WTC11 (cell line): ENCODE measurements around the gene TRIM62. TPM values are rescaled to one million over a fixed set of nuclear protein-coding genes. Genes with fewer than 3 reads are reported as not detected.

Experiments used
- ATAC-seq: fragments of 200-7000 bp; cut with Tn5 transposase; 2 replicates; pipeline ENCODE4 v1.10.0; 2021; ENCODE audit warnings: mild to moderate bottlenecking, moderate library complexity
- CTCF ChIA-PET: fragments of 300-600 bp; sonication (Branson Sonifier 250); formaldehyde crosslinking; loops from one replicate; lab custom pipeline; 2021; ENCODE audit warnings: antibody characterized with exemption; lab: Charles Lee
- POLR2A ChIA-PET: fragments of 350-600 bp; sonication (Branson Sonifier 250); formaldehyde crosslinking; loops from one replicate; lab custom pipeline; 2021; ENCODE audit warnings: antibody characterized with exemption; lab: Charles Lee
- DNase-seq: peaks from one replicate; pipeline ENCODE4 v3.0.0; 2021; ENCODE audit warnings: low spot score
- H3K27ac Mint-ChIP-seq: 2 replicates; pipeline ENCODE4 v1.8.0; 2021; ENCODE audit warnings: mixed read lengths
- H3K27me3 Mint-ChIP-seq: 2 replicates; pipeline ENCODE4 v1.8.0; 2021; ENCODE audit warnings: low read depth, mild to moderate bottlenecking, moderate library complexity, mixed read lengths
- H3K36me3 Mint-ChIP-seq: 2 replicates; pipeline ENCODE4 v1.8.0; 2021; ENCODE audit warnings: mixed read lengths
- H3K4me1 Mint-ChIP-seq: 2 replicates; pipeline ENCODE4 v1.8.0; 2022; ENCODE audit warnings: mixed read lengths
- H3K4me3 Mint-ChIP-seq: 2 replicates; pipeline ENCODE4 v1.8.0; 2021; ENCODE audit warnings: mild to moderate bottlenecking, moderate library complexity, mixed read lengths
- H3K9me3 Mint-ChIP-seq: 2 replicates; pipeline ENCODE4 v1.8.0; 2021; ENCODE audit warnings: mixed read lengths
- ATF2 ChIP-seq: sonication (generic); formaldehyde crosslinking; IDR thresholded peaks from 2 replicates; pipeline ENCODE4 v1.8.1; 2022; ENCODE audit warnings: low read depth, missing genetic modification reagents, borderline replicate concordance
- CREB1 ChIP-seq: sonication (generic); formaldehyde crosslinking; IDR thresholded peaks from 2 replicates; pipeline ENCODE4 v1.8.0; 2023; ENCODE audit warnings: mild to moderate bottlenecking, missing genetic modification reagents
- CTCF ChIP-seq: fragments of 200-600 bp; IDR thresholded peaks from 2 replicates; pipeline ENCODE4 v1.8.0; 2022; ENCODE audit warnings: antibody characterized with exemption
- EMX1 ChIP-seq: fragments of 250-450 bp; sonication (Bioruptor Pico); IDR thresholded peaks from 2 replicates; pipeline ENCODE4 v1.8.0; 2021; ENCODE audit warnings: mild to moderate bottlenecking
- GRHL2 ChIP-seq: fragments of 250-450 bp; sonication (Bioruptor Pico); IDR thresholded peaks from 2 replicates; pipeline ENCODE4 v1.8.0; 2022; ENCODE audit warnings: mild to moderate bottlenecking, moderate library complexity; ENCODE audit not compliant: insufficient replicate concordance, severe bottlenecking
- KAT7 ChIP-seq: sonication (generic); formaldehyde crosslinking; IDR thresholded peaks from 2 replicates; pipeline ENCODE4 v1.8.1; 2023; ENCODE audit warnings: missing genetic modification reagents, mild to moderate bottlenecking, borderline replicate concordance
- MXD4 ChIP-seq: fragments of 250-450 bp; sonication (Bioruptor Pico); IDR thresholded peaks from 2 replicates; pipeline ENCODE4 v1.8.0; 2021; ENCODE audit warnings: mild to moderate bottlenecking, moderate library complexity, borderline replicate concordance
- NR3C1 ChIP-seq: sonication (generic); formaldehyde crosslinking; conservative IDR thresholded peaks from 2 replicates; pipeline ENCODE4 v1.8.1; 2023; ENCODE audit warnings: low read depth, mild to moderate bottlenecking, missing genetic modification reagents
- TEAD4 ChIP-seq: sonication (generic); formaldehyde crosslinking; IDR thresholded peaks from 2 replicates; pipeline ENCODE4 v1.8.0; 2022; ENCODE audit warnings: mild to moderate bottlenecking, missing genetic modification reagents
- TP53 ChIP-seq: sonication (generic); formaldehyde crosslinking; IDR thresholded peaks from 2 replicates; pipeline ENCODE4 v1.8.1; 2023; ENCODE audit warnings: mild to moderate bottlenecking, missing genetic modification reagents
- ZBTB43 ChIP-seq: sonication (generic); formaldehyde crosslinking; IDR thresholded peaks from 2 replicates; pipeline ENCODE4 v1.8.1; 2023; ENCODE audit warnings: mild to moderate bottlenecking, missing genetic modification reagents
- ZNF263 ChIP-seq: sonication (generic); formaldehyde crosslinking; IDR thresholded peaks from 2 replicates; pipeline ENCODE4 v1.8.1; 2022; ENCODE audit warnings: low read depth, mild to moderate bottlenecking, moderate library complexity, missing genetic modification reagents
- ZNF317 ChIP-seq: sonication (generic); formaldehyde crosslinking; IDR thresholded peaks from 2 replicates; pipeline ENCODE4 v1.8.1; 2023; ENCODE audit warnings: low read depth, mild to moderate bottlenecking, moderate library complexity, missing genetic modification reagents, borderline replicate concordance
- ZNF671 ChIP-seq: fragments of 250-450 bp; sonication (Bioruptor Pico); IDR thresholded peaks from 2 replicates; pipeline ENCODE4 v1.8.0; 2021; ENCODE audit warnings: mild to moderate bottlenecking
- total RNA-seq: library from RNA; stranded (reverse); gene quantifications from 3 replicates; pipeline ENCODE4 v1.2.3, GENCODE V29; 2021
- TF ChIP-seq, protein P1 (sequence below): fragments of 250-450 bp; sonication (Bioruptor Pico); IDR thresholded peaks from 2 replicates; pipeline ENCODE4 v1.9.0; 2021; ENCODE audit warnings: mild to moderate bottlenecking
- TF ChIP-seq, protein P2 (sequence below): sonication (generic); formaldehyde crosslinking; conservative IDR thresholded peaks from 2 replicates; pipeline ENCODE4 v1.8.1; 2022; ENCODE audit warnings: mild to moderate bottlenecking, missing genetic modification reagents
- TF ChIP-seq, protein P3 (sequence below): sonication (generic); formaldehyde crosslinking; IDR thresholded peaks from 2 replicates; pipeline ENCODE4 v1.8.0; 2022; ENCODE audit warnings: missing genetic modification reagents
- TF ChIP-seq, protein P4 (sequence below): sonication (generic); formaldehyde crosslinking; IDR thresholded peaks from 2 replicates; pipeline ENCODE4 v1.8.1; 2022; ENCODE audit warnings: mild to moderate bottlenecking, missing genetic modification reagents, moderate library complexity, borderline replicate concordance

The TRIM62 gene
- total RNA-seq, 1 experiment from 2014 or later = 13.6 TPM

DNA sequence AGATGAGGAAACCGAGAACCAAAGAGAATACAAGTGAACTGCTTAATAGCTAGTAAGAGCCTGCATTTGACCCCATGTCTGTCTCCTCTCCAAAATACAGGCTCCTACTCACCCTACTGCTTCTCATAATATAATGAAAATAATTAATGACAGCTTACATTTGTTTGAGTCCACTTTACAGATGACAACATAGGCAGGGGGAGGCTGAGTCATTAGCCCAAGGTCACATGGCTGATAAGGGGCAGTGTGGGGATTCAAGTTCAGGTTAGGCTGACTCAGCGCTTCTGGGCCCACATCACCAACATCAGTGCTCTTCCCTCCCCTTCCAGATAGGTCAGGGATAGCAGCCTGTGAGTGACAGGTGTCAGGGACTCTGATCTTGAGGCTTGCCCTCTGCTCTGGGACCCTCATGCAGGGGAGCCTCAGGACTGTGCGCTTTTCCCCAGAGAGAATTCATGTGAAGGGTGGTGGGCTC, 84.7 kb downstream of the TRIM62 start:
- no peak overlapping the region for H3K4me3 Mint-ChIP-seq
- DNase-seq (no peak), ATAC-seq (no peak)
- CTCF ChIA-PET = interaction anchor here (0.6 to 1.8 kb wide), 4 partner anchors 11 to 198 kb away, joined by 3 to 9 read pairs (median 4); no protein-coding TSS in a partner anchor
- no peaks in the 10 kb centered on the region for H3K36me3 Mint-ChIP-seq
- TF ChIP-seq ZNF317 = no peak
- no peak for TF ChIP-seq KAT7 (CRISPR knock-in tag)
- no peak for TF ChIP-seq ZBTB43 (CRISPR knock-in tag)
- TF ChIP-seq GRHL2 (CRISPR knock-in tag) = no peak
- TF ChIP-seq MXD4 (CRISPR knock-in tag) = no peak
- TF ChIP-seq CTCF = no peak
- no peak for TF ChIP-seq ZNF671 (CRISPR knock-in tag)
- TF ChIP-seq ZNF263 (CRISPR knock-in tag) = no peak
- no peak for TF ChIP-seq CREB1 (CRISPR knock-in tag)
- TF ChIP-seq, protein P1, sequence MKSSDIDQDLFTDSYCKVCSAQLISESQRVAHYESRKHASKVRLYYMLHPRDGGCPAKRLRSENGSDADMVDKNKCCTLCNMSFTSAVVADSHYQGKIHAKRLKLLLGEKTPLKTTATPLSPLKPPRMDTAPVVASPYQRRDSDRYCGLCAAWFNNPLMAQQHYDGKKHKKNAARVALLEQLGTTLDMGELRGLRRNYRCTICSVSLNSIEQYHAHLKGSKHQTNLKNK = no peak
- TF ChIP-seq, protein P2, sequence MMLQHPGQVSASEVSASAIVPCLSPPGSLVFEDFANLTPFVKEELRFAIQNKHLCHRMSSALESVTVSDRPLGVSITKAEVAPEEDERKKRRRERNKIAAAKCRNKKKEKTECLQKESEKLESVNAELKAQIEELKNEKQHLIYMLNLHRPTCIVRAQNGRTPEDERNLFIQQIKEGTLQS (CRISPR knock-in tag) = no peak
- TF ChIP-seq TEAD4 (CRISPR knock-in tag) = no peak
- no peak for TF ChIP-seq NR3C1 (CRISPR knock-in tag)
- no peak for TF ChIP-seq ATF2 (CRISPR knock-in tag)
- no peak for TF ChIP-seq EMX1 (CRISPR knock-in tag)
- no peak for TF ChIP-seq TP53 (CRISPR knock-in tag)
- TF ChIP-seq, protein P3, sequence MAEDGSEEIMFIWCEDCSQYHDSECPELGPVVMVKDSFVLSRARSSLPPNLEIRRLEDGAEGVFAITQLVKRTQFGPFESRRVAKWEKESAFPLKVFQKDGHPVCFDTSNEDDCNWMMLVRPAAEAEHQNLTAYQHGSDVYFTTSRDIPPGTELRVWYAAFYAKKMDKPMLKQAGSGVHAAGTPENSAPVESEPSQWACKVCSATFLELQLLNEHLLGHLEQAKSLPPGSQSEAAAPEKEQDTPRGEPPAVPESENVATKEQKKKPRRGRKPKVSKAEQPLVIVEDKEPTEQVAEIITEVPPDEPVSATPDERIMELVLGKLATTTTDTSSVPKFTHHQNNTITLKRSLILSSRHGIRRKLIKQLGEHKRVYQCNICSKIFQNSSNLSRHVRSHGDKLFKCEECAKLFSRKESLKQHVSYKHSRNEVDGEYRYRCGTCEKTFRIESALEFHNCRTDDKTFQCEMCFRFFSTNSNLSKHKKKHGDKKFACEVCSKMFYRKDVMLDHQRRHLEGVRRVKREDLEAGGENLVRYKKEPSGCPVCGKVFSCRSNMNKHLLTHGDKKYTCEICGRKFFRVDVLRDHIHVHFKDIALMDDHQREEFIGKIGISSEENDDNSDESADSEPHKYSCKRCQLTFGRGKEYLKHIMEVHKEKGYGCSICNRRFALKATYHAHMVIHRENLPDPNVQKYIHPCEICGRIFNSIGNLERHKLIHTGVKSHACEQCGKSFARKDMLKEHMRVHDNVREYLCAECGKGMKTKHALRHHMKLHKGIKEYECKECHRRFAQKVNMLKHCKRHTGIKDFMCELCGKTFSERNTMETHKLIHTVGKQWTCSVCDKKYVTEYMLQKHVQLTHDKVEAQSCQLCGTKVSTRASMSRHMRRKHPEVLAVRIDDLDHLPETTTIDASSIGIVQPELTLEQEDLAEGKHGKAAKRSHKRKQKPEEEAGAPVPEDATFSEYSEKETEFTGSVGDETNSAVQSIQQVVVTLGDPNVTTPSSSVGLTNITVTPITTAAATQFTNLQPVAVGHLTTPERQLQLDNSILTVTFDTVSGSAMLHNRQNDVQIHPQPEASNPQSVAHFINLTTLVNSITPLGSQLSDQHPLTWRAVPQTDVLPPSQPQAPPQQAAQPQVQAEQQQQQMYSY = no peak
- TF ChIP-seq, protein P4, sequence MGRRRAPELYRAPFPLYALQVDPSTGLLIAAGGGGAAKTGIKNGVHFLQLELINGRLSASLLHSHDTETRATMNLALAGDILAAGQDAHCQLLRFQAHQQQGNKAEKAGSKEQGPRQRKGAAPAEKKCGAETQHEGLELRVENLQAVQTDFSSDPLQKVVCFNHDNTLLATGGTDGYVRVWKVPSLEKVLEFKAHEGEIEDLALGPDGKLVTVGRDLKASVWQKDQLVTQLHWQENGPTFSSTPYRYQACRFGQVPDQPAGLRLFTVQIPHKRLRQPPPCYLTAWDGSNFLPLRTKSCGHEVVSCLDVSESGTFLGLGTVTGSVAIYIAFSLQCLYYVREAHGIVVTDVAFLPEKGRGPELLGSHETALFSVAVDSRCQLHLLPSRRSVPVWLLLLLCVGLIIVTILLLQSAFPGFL (CRISPR knock-in tag) = no peak
- H3K27ac Mint-ChIP-seq = no peak overlapping the region
- H3K9me3 Mint-ChIP-seq = no peaks in the 10 kb centered on the region
- peaks cover 21% of the 10 kb centered on the region for H3K4me1 Mint-ChIP-seq
- POLR2A ChIA-PET = no interaction called here
- peaks cover 29% of the 10 kb centered on the region for H3K27me3 Mint-ChIP-seq
